RWPE2 (cell line): ENCODE results near the gene POGZ.

Source experiments
- ATAC-seq: fragments of 200-7000 bp; cut with Tn5 transposase; 3 replicates; pipeline ENCODE4 v1.9.1; 2021; ENCODE audit warnings: low read depth
- DNase-seq: peaks from one replicate; pipeline ENCODE4 v3.0.0-alpha.2; 2020; ENCODE audit warnings: low spot score
- H3K27ac ChIP-seq: fragments of 450-650 bp; 2 replicates; pipeline ENCODE4 v1.5.1; 2017; ENCODE audit warnings: mild to moderate bottlenecking; ENCODE audit not compliant: poor library complexity, severe bottlenecking
- H3K27me3 ChIP-seq: fragments of 250-450 bp; sonication (Bioruptor Pico); 2 replicates; pipeline ENCODE4 v1.5.1; 2021; ENCODE audit warnings: mild to moderate bottlenecking, moderate library complexity; ENCODE audit not compliant: insufficient read depth, poor library complexity, severe bottlenecking
- H3K36me3 ChIP-seq: fragments of 250-450 bp; sonication (Bioruptor Pico); 2 replicates; pipeline ENCODE4 v1.5.1; 2020; ENCODE audit warnings: low read depth, mild to moderate bottlenecking, moderate library complexity
- H3K4me1 ChIP-seq: fragments of 250-450 bp; sonication (Bioruptor Pico); 2 replicates; pipeline ENCODE4 v1.5.1; 2021; ENCODE audit warnings: mild to moderate bottlenecking, moderate library complexity; ENCODE audit not compliant: insufficient read depth, poor library complexity, severe bottlenecking
- H3K4me3 ChIP-seq: fragments of 250-450 bp; sonication (Bioruptor Pico); 2 replicates; pipeline ENCODE4 v1.5.1; 2021; ENCODE audit warnings: mild to moderate bottlenecking, moderate library complexity; ENCODE audit not compliant: severe bottlenecking
- H3K9me3 ChIP-seq: fragments of 250-450 bp; sonication (Bioruptor Pico); 2 replicates; pipeline ENCODE4 v1.5.1; 2021; ENCODE audit warnings: mild to moderate bottlenecking, moderate library complexity; ENCODE audit not compliant: severe bottlenecking
- CTCF ChIP-seq: fragments of 450-650 bp; IDR thresholded peaks from one replicate; pipeline ENCODE4 v1.5.1; 2017; ENCODE audit warnings: mild to moderate bottlenecking, moderate library complexity; ENCODE audit not compliant: poor library complexity, severe bottlenecking

Gene POGZ

GRCh38 chr1:151491641-151492040 lies 32.3 kb upstream of the POGZ start:
- DNase-seq (no peak), ATAC-seq (no peak)
- TF ChIP-seq CTCF = no peak
- Histone ChIP-seq H3K9me3 (no peaks in the 10 kb centered on the region), H3K36me3 (no peaks in the 10 kb centered on the region), H3K4me3 (no peak overlapping the region), H3K27me3 (no peaks in the 10 kb centered on the region), H3K4me1 (peaks cover 16% of the 10 kb centered on the region), H3K27ac (no peak overlapping the region)

GRCh38 chr1:151486557-151486956 lies 27.3 kb upstream of the POGZ start:
- no peaks in the 10 kb centered on the region for H3K27me3 ChIP-seq
- no peak overlapping the region for H3K27ac ChIP-seq
- H3K36me3 ChIP-seq = no peaks in the 10 kb centered on the region
- no peak for ATAC-seq
- H3K4me1 ChIP-seq = no peaks in the 10 kb centered on the region
- no peak for TF ChIP-seq CTCF
- no peak overlapping the region for H3K4me3 ChIP-seq
- no peaks in the 10 kb centered on the region for H3K9me3 ChIP-seq
- DNase-seq = no peak

- no peak overlapping the region for H3K4me3 ChIP-seq
- TF ChIP-seq CTCF = no peak
- H3K4me1 ChIP-seq = no peaks in the 10 kb centered on the region
- H3K36me3 ChIP-seq = no peaks in the 10 kb centered on the region
- H3K9me3 ChIP-seq = no peaks in the 10 kb centered on the region
- H3K27me3 ChIP-seq = no peaks in the 10 kb centered on the region
- ATAC-seq = no peak
- no peak for DNase-seq
- H3K27ac ChIP-seq = no peak overlapping the region
Observed at GRCh38 chr1:151485685-151486255, 26.5 kb upstream of the POGZ start.

GRCh38 chr1:151482017-151482416 lies 22.7 kb upstream of the POGZ start:
- Histone ChIP-seq H3K4me1 (no peaks in the 10 kb centered on the region), H3K36me3 (no peaks in the 10 kb centered on the region), H3K9me3 (no peaks in the 10 kb centered on the region), H3K27ac (no peak overlapping the region), H3K4me3 (no peak overlapping the region), H3K27me3 (no peaks in the 10 kb centered on the region)
- no peak for ATAC-seq
- no peak for TF ChIP-seq CTCF
- no peak for DNase-seq

- ATAC-seq (no peak), DNase-seq (no peak)
- no peaks in the 10 kb centered on the region for H3K4me1 ChIP-seq
- no peak overlapping the region for H3K4me3 ChIP-seq
- no peak for TF ChIP-seq CTCF
- no peaks in the 10 kb centered on the region for H3K27me3 ChIP-seq
- H3K27ac ChIP-seq = no peak overlapping the region
- no peaks in the 10 kb centered on the region for H3K36me3 ChIP-seq
- no peaks in the 10 kb centered on the region for H3K9me3 ChIP-seq
Observed at GRCh38 chr1:151479462-151479861, 20.2 kb upstream of the POGZ start.
